ENCODE results near the gene NEMF.
"Not testable (repeated sequence)": the region's sequence is repeated elsewhere in the genome, so short reads cannot be mapped to it uniquely, and the experiment has no call there.

Gene NEMF

GRCh38 chr14:49745191-49745590, 107.4 kb downstream of the NEMF start:
- H3K36me3 ChIP-seq (ENCODE audit: control insufficient read depth in 2 of 2, insufficient read depth in 2 of 2, low read length in 2 of 2) = peaks cover 23 to 25% of the 10 kb centered on the region in 2 donors

GRCh38 chr14:49735669-49736068, 116.9 kb downstream of the NEMF start:
- H3K9me3 ChIP-seq (ENCODE audit: control insufficient read depth in 2 of 2, low read length in 2 of 2); H3K9ac ChIP-seq (ENCODE audit: low read length in 2 of 2); H3K4me1 ChIP-seq (ENCODE audit: control insufficient read depth, insufficient read depth, low read length); H3K27me3 ChIP-seq (ENCODE audit: control insufficient read depth in 1 of 2, insufficient read depth in 2 of 2, low read length in 2 of 2); H3K4me3 ChIP-seq (ENCODE audit: low read length in 2 of 2); H3K27ac ChIP-seq (ENCODE audit: low read length): not testable (repeated sequence)
- H3K36me3 ChIP-seq (ENCODE audit: control insufficient read depth in 2 of 2, insufficient read depth in 2 of 2, low read length in 2 of 2) = peaks cover 7 to 11% of the 10 kb centered on the region in 2 donors

More at GRCh38 chr14:49745191-49745590, 107.4 kb downstream of the NEMF start:
- no peak overlapping the region for H3K27ac ChIP-seq (ENCODE audit: low read length)
- no peaks in the 10 kb centered on the region for H3K27me3 ChIP-seq (ENCODE audit: control insufficient read depth in 1 of 2, insufficient read depth in 2 of 2, low read length in 2 of 2)
- no peaks in the 10 kb centered on the region for H3K9me3 ChIP-seq (ENCODE audit: control insufficient read depth in 2 of 2, low read length in 2 of 2)
- no peaks in the 10 kb centered on the region for H3K4me1 ChIP-seq (ENCODE audit: control insufficient read depth, insufficient read depth, low read length)
- no peak overlapping the region for H3K9ac ChIP-seq (ENCODE audit: low read length in 2 of 2)
- H3K4me3 ChIP-seq (ENCODE audit: low read length in 2 of 2) = no peak overlapping the region

GRCh38 chr14:49733836-49734235, 118.8 kb downstream of the NEMF start:
- Histone ChIP-seq H3K4me1 (ENCODE audit: control insufficient read depth, insufficient read depth, low read length) (no peaks in the 10 kb centered on the region), H3K9me3 (ENCODE audit: control insufficient read depth in 2 of 2, low read length in 2 of 2) (no peaks in the 10 kb centered on the region), H3K27me3 (ENCODE audit: control insufficient read depth in 1 of 2, insufficient read depth in 2 of 2, low read length in 2 of 2) (no peaks in the 10 kb centered on the region), H3K9ac (ENCODE audit: low read length in 2 of 2) (no peak overlapping the region), H3K36me3 (ENCODE audit: control insufficient read depth in 2 of 2, insufficient read depth in 2 of 2, low read length in 2 of 2) (peaks cover 7 to 11% of the 10 kb centered on the region in 2 donors), H3K27ac (ENCODE audit: low read length) (no peak overlapping the region), H3K4me3 (ENCODE audit: low read length in 2 of 2) (no peak overlapping the region)

GRCh38 chr14:49732896-49733295, 119.7 kb downstream of the NEMF start:
- Histone ChIP-seq H3K27me3 (ENCODE audit: control insufficient read depth in 1 of 2, insufficient read depth in 2 of 2, low read length in 2 of 2) (no peaks in the 10 kb centered on the region), H3K4me3 (ENCODE audit: low read length in 2 of 2) (no peak overlapping the region), H3K27ac (ENCODE audit: low read length) (no peak overlapping the region), H3K36me3 (ENCODE audit: control insufficient read depth in 2 of 2, insufficient read depth in 2 of 2, low read length in 2 of 2) (peaks cover 8 to 10% of the 10 kb centered on the region in 2 donors), H3K9ac (ENCODE audit: low read length in 2 of 2) (no peak overlapping the region), H3K9me3 (ENCODE audit: control insufficient read depth in 2 of 2, low read length in 2 of 2) (no peaks in the 10 kb centered on the region), H3K4me1 (ENCODE audit: control insufficient read depth, insufficient read depth, low read length) (no peaks in the 10 kb centered on the region)
